ENCODE results near the gene HMX1.

The HMX1 gene

GRCh38 chr4:8838961-8839431 lies 32.6 kb downstream of the HMX1 start:
- no peak for DNase-seq

- no peak for DNase-seq
Observed at GRCh38 chr4:8838296-8838960, 33.2 kb downstream of the HMX1 start.

- no peak for DNase-seq
Observed at GRCh38 chr4:8837181-8837841, 34.3 kb downstream of the HMX1 start.

GRCh38 chr4:8836664-8837171 lies 34.9 kb downstream of the HMX1 start:
- no peak for DNase-seq

- DNase-seq = no peak
Observed at GRCh38 chr4:8835521-8836365, 35.9 kb downstream of the HMX1 start.

GRCh38 chr4:8834681-8835220 lies 36.9 kb downstream of the HMX1 start:
- no peak for DNase-seq

GRCh38 chr4:8832113-8832915 lies 39.3 kb downstream of the HMX1 start:
- DNase-seq = no peak

GRCh38 chr4:8831221-8832112 lies 40.2 kb downstream of the HMX1 start:
- no peak for DNase-seq

- DNase-seq = no peak
Observed at GRCh38 chr4:8830611-8831200, 40.9 kb downstream of the HMX1 start.

GRCh38 chr4:8830056-8830455 lies 41.6 kb downstream of the HMX1 start:
- no peak for DNase-seq

GRCh38 chr4:8829584-8829983 lies 42.1 kb downstream of the HMX1 start:
- no peak for DNase-seq

GRCh38 chr4:8828869-8829268 lies 42.8 kb downstream of the HMX1 start:
- no peak for DNase-seq

- DNase-seq = no peak
Observed at GRCh38 chr4:8821151-8821950, 50.3 kb downstream of the HMX1 start.

- DNase-seq = no peak
Observed at GRCh38 chr4:8820178-8821102, 51.2 kb downstream of the HMX1 start.

GRCh38 chr4:8819473-8820177 lies 52.0 kb downstream of the HMX1 start:
- DNase-seq = no peak

GRCh38 chr4:8819019-8819418 lies 52.6 kb downstream of the HMX1 start:
- DNase-seq = no peak

GRCh38 chr4:8818063-8818881 lies 53.4 kb downstream of the HMX1 start:
- no peak for DNase-seq

GRCh38 chr4:8817813-8818062 lies 53.9 kb downstream of the HMX1 start:
- no peak for DNase-seq
